Hematopoietic multipotent progenitor cell treated with erythropoietin and hydrocortisone succinate and interleukin-3 and kit ligand, for 17 days (in vitro differentiated cells): Measurements from ENCODE around the gene FAXC.
A peak's percentile ranks its signal among the peaks of the same experiment; 100 is the strongest.

ENCODE experiments used
- DNase-seq: peaks from one replicate; pipeline ENCODE4 v3.0.0-alpha.2; 2015; ENCODE audit warnings: low spot score

FAXC gene

GRCh38 chr6:99349171-99350141 lies at the start of gene FAXC:
Gene FAXC (minus strand): TSS chr6:99349674. CDS start chr6:99349372, 302 bp downstream.
- no peak for DNase-seq

GRCh38 chr6:99397287-99397686 lies 47.8 kb upstream of the FAXC start:
- DNase-seq = no peak

- DNase-seq = peak; percentile 44
Measured at GRCh38 chr6:99393698-99394531, 44.4 kb upstream of the FAXC start, which contains the start of gene COQ3. Gene COQ3 (minus strand): TSS chr6:99394195. CDS start chr6:99394179, 16 bp downstream.

GRCh38 chr6:99393366-99393697 lies 43.9 kb upstream of the FAXC start:
- no peak for DNase-seq

- no peak for DNase-seq
Measured at GRCh38 chr6:99390896-99391295, 41.4 kb upstream of the FAXC start.

GRCh38 chr6:99384507-99384906 lies 35.0 kb upstream of the FAXC start:
- no peak for DNase-seq

- DNase-seq = no peak
Measured at GRCh38 chr6:99378636-99379035, 29.2 kb upstream of the FAXC start.

GRCh38 chr6:99369533-99369932 lies 20.1 kb upstream of the FAXC start:
- no peak for DNase-seq

GRCh38 chr6:99366852-99367251 lies 17.4 kb upstream of the FAXC start:
- no peak for DNase-seq

GRCh38 chr6:99364026-99364425 lies 14.6 kb upstream of the FAXC start:
- DNase-seq = no peak

- no peak for DNase-seq
Measured at GRCh38 chr6:99362678-99363268, 13.3 kb upstream of the FAXC start.

GRCh38 chr6:99359800-99360199 lies 10.3 kb upstream of the FAXC start:
- no peak for DNase-seq

- DNase-seq = no peak
Measured at GRCh38 chr6:99356641-99357040, 7.2 kb upstream of the FAXC start.

- DNase-seq = no peak
Measured at GRCh38 chr6:99354983-99355382, 5.5 kb upstream of the FAXC start.

- no peak for DNase-seq
Measured at GRCh38 chr6:99353126-99353525, 3.7 kb upstream of the FAXC start.

GRCh38 chr6:99350573-99350972 lies 1.1 kb upstream of the FAXC start:
- DNase-seq = no peak

GRCh38 chr6:99348288-99349170 lies 945 bp downstream of the FAXC start:
- DNase-seq = no peak

GRCh38 chr6:99347804-99348203 lies 1.7 kb downstream of the FAXC start:
- no peak for DNase-seq

- no peak for DNase-seq
Measured at GRCh38 chr6:99346595-99346994, 2.9 kb downstream of the FAXC start.

- DNase-seq = no peak
Measured at GRCh38 chr6:99345164-99345563, 4.3 kb downstream of the FAXC start.

GRCh38 chr6:99344289-99344688 lies 5.2 kb downstream of the FAXC start:
- DNase-seq = no peak
